ENCODE results near the gene KAZN.

The KAZN gene

GRCh38 chr1:14761291-14762153 lies 163.0 kb downstream of the KAZN start:
- no peak overlapping the region for H3K4me3 ChIP-seq (ENCODE audit: low read depth, low read length)

- H3K4me3 ChIP-seq (ENCODE audit: low read depth, low read length): no peak overlapping the region
These were observed 165.5 kb downstream of the KAZN start for GRCh38 chr1:14763977-14764376.

DNA sequence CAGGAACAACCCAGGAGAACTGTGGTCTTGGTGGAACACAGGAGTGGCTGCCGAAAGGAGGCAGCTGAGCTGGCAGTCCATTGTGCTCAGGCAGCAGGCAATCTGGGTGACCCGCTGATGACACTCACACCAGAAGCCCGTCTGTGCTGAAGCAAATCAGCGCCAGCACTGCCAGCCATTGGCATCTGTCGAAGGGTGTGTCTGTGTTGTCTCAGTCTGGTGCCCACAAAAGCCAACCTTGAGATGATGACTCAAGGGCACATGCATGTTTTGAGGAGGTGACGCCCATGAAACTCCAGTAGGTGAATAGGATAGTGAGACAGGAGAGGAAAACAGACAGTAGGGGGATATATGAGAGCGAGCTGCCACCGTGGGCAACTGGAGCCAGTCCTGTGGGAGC lies 167.3 kb downstream of the KAZN start:
- no peak overlapping the region for H3K4me3 ChIP-seq (ENCODE audit: low read depth, low read length)

GRCh38 chr1:14767075-14767474 lies 168.6 kb downstream of the KAZN start:
- no peak overlapping the region for H3K4me3 ChIP-seq (ENCODE audit: low read depth, low read length)

GRCh38 chr1:14768582-14769304 lies 170.3 kb downstream of the KAZN start:
- no peak overlapping the region for H3K4me3 ChIP-seq (ENCODE audit: low read depth, low read length)

DNA sequence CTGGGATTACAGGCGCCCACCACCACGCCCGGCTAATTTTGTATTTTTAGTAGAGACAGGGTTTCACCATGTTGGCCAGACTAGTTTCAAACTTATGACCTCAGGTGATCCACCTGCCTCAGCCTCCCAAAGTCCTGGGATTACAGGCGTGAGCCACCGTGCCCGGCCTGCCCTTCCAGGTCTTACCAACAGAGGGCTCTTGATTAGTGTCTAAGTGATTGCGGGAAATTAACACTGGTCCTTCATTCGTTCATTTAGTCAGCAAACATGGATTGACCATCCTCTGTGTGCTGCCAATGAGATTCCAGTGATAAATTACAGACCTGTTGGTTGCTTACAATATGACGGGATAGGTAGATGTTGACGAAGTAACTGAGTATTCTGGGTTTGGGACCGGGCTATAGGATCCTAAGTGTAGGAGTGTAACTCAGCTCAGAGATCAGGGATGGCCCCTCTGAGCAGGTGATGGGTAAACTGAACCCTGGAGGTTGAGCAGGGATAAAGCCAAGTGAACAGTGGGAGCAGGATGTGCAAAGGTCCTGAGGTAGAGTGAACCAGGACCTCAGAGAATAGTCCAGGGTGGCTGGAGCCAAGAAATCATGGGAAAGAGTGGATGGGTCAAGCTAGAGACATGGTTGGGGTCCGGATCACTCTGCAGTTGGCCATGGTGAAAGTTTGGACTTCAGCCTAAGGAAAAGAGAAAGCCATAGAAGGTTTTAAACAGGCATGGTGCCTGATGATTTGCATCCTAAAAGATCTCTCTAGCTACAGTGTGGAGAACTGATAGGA lies 171.2 kb downstream of the KAZN start:
- no peak overlapping the region for H3K4me3 ChIP-seq (ENCODE audit: low read depth, low read length)

DNA sequence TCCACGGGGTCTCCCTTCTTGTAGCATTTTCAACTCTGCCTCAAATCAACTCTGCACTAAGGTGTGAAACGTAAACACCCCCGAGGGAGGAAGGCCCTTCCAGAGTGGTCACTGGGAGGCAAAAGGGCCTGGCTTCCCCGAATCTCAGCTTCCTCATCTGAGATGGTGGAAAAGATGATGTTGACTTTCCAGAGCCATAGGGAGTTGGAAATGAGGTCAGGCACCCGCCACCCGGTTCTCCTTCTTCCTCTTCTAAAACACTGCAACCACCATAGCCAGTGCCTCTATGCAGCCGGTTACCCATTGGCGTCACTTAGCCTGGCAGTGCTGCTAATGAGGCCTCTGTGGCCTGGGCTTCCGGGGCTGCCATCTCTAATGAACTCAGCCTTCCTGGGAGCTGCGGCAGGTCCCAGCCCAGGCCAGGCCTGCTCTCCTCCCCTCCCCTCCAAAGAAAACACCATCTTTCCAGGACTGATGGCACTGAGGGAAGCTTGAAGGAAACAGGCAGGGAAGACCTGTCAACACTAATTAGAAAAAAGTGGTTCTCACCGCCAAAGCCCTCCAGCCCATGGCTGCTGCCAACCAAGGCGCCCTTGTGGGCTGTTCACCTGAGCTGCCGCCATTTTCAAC lies 175.0 kb downstream of the KAZN start:
- H3K4me3 ChIP-seq (ENCODE audit: low read depth, low read length): no peak overlapping the region

GRCh38 chr1:14774225-14774624 lies 175.7 kb downstream of the KAZN start:
- no peak overlapping the region for H3K4me3 ChIP-seq (ENCODE audit: low read depth, low read length)

GRCh38 chr1:14774988-14775387 lies 176.5 kb downstream of the KAZN start:
- H3K4me3 ChIP-seq (ENCODE audit: low read depth, low read length): no peak overlapping the region

DNA sequence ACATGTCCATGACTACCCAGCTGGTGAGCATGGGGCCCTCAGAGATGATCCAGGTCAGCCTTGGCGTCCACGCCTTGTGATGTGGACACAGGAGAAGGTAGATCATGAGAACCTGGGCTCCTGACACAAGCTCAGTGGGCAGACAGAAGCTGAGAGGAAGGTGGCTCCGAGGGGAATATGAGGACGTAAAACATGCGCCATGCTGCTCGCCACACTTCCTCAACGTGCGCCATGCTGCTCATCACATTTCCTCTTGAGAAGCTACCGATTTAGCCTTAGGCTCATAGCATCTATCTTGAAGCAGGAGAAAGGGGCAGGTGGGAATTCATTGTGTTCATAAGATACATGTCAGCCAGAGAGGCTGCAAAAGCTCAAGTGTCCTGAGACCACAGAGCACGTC lies 176.9 kb downstream of the KAZN start:
- H3K4me3 ChIP-seq (ENCODE audit: low read depth, low read length): no peak overlapping the region

DNA sequence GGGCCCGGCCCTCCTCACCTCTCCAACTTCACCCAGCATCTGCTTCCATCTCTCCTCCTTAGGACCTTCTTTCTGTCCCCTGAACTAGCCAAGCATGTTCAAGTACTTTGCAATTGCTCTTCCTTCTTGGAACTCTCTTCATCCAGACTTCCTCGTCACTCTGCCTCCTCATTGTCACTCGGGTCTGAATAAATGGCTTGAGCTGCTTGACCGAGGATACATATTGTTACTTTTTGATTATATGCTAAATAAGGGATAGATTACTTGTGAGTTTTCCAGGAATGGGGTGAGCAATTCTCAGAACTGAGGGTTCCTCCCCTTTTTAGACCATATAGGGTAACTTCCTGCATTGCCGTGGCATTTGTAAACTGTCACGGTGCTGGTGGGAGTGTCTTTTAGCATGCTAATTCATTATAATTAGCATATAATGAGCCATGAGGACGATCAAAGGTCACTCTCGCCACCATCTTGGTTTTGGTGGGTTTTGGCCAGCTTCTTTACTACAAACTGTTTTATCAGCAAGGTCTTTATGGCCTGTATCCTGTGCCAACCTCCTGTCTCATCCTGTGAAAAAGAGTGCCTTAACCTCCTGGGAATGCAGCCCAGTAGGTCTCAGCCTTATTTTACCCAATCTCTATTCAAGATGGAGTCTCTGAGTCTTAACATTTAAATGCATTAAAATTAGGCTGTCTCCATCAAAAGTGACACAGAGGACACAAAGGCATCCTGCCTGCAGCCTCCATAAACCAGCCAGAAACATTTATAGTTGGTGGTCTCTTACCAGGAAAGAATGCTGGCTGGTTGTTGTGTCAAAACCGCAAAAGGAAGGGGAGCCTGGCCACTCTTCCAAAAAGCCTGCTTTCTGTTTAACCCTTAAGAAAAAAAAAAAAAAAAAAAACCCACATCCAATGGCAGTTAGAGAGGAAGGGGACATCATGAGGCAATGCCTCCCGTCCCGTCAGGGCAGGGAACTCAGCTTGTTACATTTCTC lies 179.3 kb downstream of the KAZN start:
- no peak overlapping the region for H3K4me3 ChIP-seq (ENCODE audit: low read depth, low read length)

DNA sequence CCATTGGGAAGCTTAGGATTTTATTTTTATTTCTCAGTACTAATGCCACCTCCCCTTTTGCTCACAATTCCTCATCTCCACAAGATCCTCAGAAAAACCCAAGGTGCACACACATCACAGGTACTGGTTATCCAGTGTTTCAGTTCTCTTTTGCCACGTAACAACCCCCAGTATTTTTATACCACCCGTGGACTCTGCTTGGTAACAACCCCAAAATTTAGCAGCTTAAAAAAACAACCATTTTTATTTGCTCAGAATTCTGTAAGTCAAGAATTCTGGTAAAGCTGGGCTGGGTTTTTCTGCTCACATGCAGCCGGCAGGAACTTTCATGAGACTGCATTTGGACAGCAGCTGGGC lies 180.0 kb downstream of the KAZN start:
- no peak overlapping the region for H3K4me3 ChIP-seq (ENCODE audit: low read depth, low read length)

DNA sequence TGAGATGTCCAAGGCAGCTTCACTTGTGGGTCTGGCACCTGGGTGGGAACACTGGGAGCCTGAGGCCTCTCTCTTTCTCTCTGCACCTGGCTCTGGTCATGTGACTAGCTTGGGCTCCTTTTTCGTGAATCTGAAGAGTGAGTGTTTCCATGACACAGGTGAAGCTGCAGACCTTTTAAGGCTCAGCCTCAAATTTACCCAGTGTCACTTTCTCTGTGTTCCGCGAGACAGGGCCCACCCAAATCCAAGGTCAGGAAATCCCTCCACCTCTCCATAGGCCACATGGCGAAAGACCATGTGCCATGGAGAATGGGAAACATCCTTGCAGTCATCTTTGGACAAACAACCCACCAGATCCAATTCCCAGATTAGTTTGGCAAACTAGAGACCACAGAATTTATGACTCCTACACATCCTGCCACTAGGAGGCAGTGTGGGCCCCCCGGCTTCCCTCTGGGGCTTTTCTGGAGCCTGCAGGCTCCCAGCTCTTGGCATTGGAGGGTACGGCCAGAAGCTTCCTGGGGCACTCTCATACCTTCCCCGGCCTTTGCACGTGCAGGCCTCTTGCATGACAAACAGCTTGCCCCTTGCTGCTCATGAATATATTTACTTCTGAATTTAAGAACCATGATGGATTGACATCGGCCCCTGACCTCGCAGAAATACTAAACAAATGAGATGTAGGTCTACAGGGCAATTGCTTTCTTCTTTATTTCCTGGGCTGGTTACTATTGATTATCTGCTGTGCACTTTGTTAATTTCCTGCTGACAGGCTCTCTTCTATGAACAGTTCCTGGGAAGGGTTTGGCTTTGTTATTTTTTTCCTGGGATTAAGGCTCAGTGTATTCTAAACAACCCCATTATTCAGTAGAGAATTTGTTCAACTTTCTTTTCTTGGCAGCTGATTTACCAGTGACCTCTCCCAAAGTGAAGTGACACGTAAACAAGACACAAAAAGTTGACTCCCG lies 180.7 kb downstream of the KAZN start:
- no peak overlapping the region for H3K4me3 ChIP-seq (ENCODE audit: low read depth, low read length)

DNA sequence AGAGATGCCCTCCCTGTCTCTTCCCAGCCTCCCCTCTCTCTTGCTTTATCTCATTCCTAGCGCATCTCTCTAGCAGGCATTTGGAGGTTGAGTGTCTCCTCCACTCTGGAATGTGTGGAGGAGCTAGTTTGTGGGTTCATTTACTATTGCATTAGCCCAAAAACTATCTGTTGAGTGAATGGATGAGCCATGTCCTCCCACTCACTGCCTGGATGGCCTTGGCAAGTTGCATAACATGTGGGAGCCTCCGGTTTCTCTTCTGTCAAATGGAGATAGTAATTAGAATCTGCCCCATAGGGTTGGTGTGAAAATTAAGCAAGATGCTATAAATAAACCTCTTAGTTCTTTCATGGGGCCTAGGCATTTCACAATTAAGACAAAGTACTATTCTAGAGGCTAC lies 181.8 kb downstream of the KAZN start:
- no peak overlapping the region for H3K4me3 ChIP-seq (ENCODE audit: low read depth, low read length)

GRCh38 chr1:14781811-14782210 lies 183.3 kb downstream of the KAZN start:
- no peak overlapping the region for H3K4me3 ChIP-seq (ENCODE audit: low read depth, low read length)

DNA sequence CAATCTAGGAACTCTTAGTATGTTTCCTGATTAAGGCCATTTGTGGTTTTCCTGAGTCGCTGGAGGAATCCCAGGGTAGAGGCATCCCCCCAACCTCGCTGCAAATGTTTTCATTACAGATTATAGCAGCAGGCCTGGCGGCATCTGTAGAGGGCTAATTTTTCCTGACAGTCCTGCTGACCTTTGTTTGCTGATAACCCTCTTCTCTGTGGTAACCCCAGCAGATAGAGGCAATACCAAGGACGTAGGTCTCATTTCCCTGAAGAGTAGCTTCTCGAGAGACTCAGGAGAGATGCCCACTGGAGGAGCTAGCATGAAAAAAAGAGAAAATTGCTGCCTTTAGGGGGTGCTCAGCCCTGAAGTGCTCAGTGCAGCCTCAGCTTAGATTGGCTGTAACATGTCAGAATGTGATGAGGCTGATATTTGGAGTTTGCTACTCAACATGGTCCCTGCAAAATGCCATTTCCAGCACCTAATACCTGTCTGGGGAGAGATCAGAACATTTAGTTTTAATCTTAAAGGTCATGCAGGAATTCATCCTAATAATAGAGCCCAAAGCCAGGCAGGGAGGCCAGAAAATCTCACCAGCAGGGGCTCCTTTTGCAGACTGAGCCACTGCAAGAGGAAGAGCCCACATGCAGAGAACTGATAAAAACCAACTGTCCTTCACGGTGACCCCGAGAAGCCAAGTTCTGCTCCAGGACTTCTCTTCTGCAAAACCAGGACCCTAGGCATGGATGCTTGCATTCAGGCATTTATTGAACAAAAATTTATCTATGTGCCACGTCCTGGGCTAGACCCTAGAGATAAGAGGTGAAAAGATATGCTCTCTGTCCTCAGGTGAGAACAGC lies 184.5 kb downstream of the KAZN start:
- no peak overlapping the region for H3K4me3 ChIP-seq (ENCODE audit: low read depth, low read length)

- no peak overlapping the region for H3K4me3 ChIP-seq (ENCODE audit: low read depth, low read length)
These were observed 185.1 kb downstream of the KAZN start for GRCh38 chr1:14783592-14783886.
